Uterus (tissue), 4 donors: Measurements from ENCODE around the gene CEP85L. TPM values are rescaled to one million over a fixed set of nuclear protein-coding genes. Genes with fewer than 3 reads are reported as not detected.

Experiments
- DNase-seq, 2 donors: peaks; one replicate each; pipeline ENCODE4 v3.0.0-alpha.2; 2019 to 2020
- H3K27ac ChIP-seq, 2 donors: fragments of 200-600 bp; sonication (generic); 1 replicate in 1 of 2; 2 replicates in 1 of 2; pipeline ENCODE4 v1.5.1; 2016 to 2018
- H3K27me3 ChIP-seq, 2 donors: fragments of 200-600 bp; sonication (generic); one replicate each; pipeline ENCODE4 v1.5.1; 2018 to 2019; ENCODE audit warnings: control low read depth in 1 of 2
- H3K36me3 ChIP-seq, 2 donors: fragments of 200-600 bp; sonication (generic); one replicate each; pipeline ENCODE4 v1.5.1; 2019; ENCODE audit warnings: control low read depth in 1 of 2
- H3K4me1 ChIP-seq, 2 donors: fragments of 200-600 bp; sonication (generic); one replicate each; pipeline ENCODE4 v1.5.1; 2018 to 2019; ENCODE audit warnings: control low read depth in 1 of 2
- H3K4me3 ChIP-seq, 2 donors: fragments of 200-600 bp; sonication (generic); 1 replicate in 1 of 2; 2 replicates in 1 of 2; pipeline ENCODE4 v1.5.1; 2018 to 2019; ENCODE audit warnings: mild to moderate bottlenecking in 1 of 2
- H3K9me3 ChIP-seq, 2 donors: fragments of 200-600 bp; sonication (generic); one replicate each; pipeline ENCODE4 v1.5.1; 2019; ENCODE audit warnings: control low read depth in 1 of 2
- POLR2A ChIP-seq, 2 donors: fragments of 450-650 bp; IDR thresholded peaks; one replicate each; pipeline ENCODE4 v1.6.1; 2016; ENCODE audit warnings: antibody characterized with exemption in 2 of 2, mild to moderate bottlenecking in 1 of 2, moderate library complexity in 1 of 2
- intact Hi-C: fragments of 100-400 bp; cut with DNase I; formaldehyde crosslinking; loops from one replicate; pipeline ENCODE4 v1.15.1; 2023; ENCODE audit warnings: low total_unique reads
- total RNA-seq, 4 donors: library from RNA; depleted of rRNA in 3 of 4; stranded (reverse); fragments of >200 nt in 3 of 4; gene quantifications; one replicate each; pipeline versions ENCODE4 v1.1.0 to v1.2.4, GENCODE V29; 2014 to 2023
- TF ChIP-seq, protein P1 (sequence below), 4 experiments: fragments of 200-600 bp in 2 of 4; fragments of 450-650 bp in 2 of 4; sonication (generic) in 2 of 4; IDR thresholded peaks; one replicate each; pipeline ENCODE4 v1.5.1; 2016 to 2019; ENCODE audit warnings: antibody characterized with exemption in 4 of 4, mild to moderate bottlenecking in 2 of 4, moderate library complexity in 1 of 4
- donor health status: DM: yes; HTN: yes; CAD: no.

Gene CEP85L
- total RNA-seq, 4 donors from 2014 or later, result 32.7 to 968 (median 64.4) TPM

DNA sequence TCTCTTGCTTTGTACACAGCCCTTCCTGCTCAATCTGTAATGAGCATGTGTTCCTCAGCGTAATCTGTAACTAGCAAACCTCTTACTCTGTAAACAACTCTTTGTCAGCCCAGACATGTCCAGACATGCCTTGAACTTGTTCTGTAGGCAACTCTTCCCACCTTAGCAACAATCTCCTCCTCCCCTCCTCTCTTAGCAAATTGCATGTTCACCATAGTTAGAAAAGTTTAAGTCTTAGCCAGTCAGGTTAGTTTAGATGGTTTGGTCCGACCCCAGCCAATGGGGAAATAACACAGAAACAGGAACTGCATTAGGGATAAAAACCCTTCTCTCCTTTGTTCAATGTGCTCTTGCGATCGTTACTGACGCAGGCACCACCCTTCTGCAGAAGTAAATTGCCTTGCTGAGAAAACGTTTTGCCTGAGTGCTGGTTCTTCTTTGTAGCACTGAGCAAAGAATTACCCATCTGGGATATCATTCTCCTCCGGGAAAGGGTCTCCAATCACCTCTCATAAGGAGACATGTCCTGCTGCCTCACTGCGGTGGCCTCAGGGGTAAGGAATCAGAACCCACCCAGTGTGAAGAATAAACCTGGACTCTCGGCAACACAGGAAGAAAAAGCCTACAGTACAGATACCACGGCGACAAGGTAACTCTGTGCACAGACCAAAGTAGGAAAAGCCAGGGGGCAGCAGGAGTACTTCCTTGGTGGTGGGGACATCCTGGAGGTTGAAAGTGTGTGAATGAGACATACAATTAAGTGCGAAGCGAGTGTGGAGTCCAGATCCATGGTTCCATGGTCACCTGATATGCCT lies 77.1 kb downstream of the CEP85L start:
- H3K36me3 ChIP-seq, result no peaks in the 10 kb centered on the region
- no peak overlapping the region for H3K4me3 ChIP-seq
- DNase-seq, result no peak
- TF ChIP-seq, protein P1, sequence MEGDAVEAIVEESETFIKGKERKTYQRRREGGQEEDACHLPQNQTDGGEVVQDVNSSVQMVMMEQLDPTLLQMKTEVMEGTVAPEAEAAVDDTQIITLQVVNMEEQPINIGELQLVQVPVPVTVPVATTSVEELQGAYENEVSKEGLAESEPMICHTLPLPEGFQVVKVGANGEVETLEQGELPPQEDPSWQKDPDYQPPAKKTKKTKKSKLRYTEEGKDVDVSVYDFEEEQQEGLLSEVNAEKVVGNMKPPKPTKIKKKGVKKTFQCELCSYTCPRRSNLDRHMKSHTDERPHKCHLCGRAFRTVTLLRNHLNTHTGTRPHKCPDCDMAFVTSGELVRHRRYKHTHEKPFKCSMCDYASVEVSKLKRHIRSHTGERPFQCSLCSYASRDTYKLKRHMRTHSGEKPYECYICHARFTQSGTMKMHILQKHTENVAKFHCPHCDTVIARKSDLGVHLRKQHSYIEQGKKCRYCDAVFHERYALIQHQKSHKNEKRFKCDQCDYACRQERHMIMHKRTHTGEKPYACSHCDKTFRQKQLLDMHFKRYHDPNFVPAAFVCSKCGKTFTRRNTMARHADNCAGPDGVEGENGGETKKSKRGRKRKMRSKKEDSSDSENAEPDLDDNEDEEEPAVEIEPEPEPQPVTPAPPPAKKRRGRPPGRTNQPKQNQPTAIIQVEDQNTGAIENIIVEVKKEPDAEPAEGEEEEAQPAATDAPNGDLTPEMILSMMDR (IDR thresholded peaks at IDR 0.05), result no peak
- TF ChIP-seq POLR2A (IDR thresholded peaks at IDR 0.05), result no peak
- intact Hi-C loops, result no loop called here
- no peaks in the 10 kb centered on the region for H3K27me3 ChIP-seq
- H3K27ac ChIP-seq, result no peak overlapping the region
- H3K4me1 ChIP-seq, result no peaks in the 10 kb centered on the region
- peaks cover 0 to 19% of the 10 kb centered on the region in 2 donors for H3K9me3 ChIP-seq

DNA sequence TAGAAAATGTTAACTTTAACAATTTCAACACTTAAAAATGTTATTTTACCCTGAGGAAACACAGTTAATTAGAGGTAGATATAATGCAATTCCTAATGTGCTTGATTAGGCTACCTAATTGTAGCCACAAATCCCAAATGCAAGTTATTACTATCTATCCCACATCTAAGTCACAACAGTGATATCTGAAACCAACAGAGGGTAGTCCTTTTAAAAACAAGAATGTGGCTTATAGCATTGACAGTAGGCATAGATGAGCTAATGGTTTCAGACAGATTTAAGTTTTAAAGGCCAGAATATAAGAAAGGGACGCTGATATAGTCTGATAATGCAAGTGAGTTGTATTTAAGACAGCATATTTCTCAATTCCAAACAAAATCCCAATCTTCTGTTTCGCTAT lies 80.3 kb downstream of the CEP85L start:
- intact Hi-C loops, result no loop called here
- Histone ChIP-seq H3K4me1 (no peaks in the 10 kb centered on the region), H3K4me3 (no peak overlapping the region), H3K36me3 (no peaks in the 10 kb centered on the region), H3K27ac (no peak overlapping the region), H3K9me3 (peaks cover 0 to 9% of the 10 kb centered on the region in 2 donors), H3K27me3 (no peaks in the 10 kb centered on the region)
- TF ChIP-seq, protein P1 (IDR thresholded peaks at IDR 0.05), result no peak
- TF ChIP-seq POLR2A (IDR thresholded peaks at IDR 0.05), result no peak
- DNase-seq, result no peak

DNA sequence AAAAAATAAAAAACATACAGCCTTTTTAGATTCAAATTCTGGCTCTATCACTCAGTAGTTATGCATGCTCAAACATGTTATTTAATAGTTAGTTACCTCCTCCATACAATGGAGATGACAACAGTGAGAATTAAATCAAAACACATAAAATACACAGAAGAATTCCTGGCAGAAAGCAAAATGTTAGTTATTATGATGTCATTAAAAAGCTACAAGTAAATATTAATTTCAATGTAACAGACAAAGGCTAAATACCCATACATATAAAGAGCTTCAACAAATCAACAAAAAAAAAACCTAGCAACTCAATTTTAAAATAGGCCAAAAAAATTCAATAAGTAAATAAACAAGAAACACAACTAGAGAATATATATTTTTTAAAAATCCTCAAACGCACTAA lies 81.9 kb downstream of the CEP85L start:
- Histone ChIP-seq H3K27me3 (no peaks in the 10 kb centered on the region), H3K9me3 (peaks cover 0 to 6% of the 10 kb centered on the region in 2 donors), H3K4me3 (no peak overlapping the region), H3K36me3 (no peaks in the 10 kb centered on the region), H3K27ac (no peak overlapping the region), H3K4me1 (no peaks in the 10 kb centered on the region)
- no peak for TF ChIP-seq POLR2A (IDR thresholded peaks at IDR 0.05)
- TF ChIP-seq, protein P1 (IDR thresholded peaks at IDR 0.05), result no peak
- intact Hi-C loops, result no loop called here
- no peak for DNase-seq

DNA sequence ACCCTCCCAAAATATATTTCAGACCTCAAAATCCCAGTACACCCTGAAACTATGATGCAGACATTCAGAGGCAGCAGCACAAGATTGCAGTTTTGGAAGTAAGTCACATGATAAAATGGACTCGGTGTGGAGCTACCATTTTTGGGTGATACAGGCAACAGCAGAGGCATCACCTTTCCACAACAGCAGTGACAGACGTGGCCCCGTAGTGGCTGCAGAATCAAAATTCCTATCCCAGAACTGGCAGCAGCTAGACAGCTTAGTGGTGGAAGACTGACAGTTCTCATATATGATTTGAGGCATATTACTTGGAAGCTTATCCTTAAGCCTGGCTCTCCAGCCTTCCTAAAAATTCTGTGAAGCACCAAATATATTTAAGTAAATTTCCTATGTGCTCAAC lies 83.4 kb downstream of the CEP85L start:
- Histone ChIP-seq H3K36me3 (no peaks in the 10 kb centered on the region), H3K27ac (no peak overlapping the region), H3K4me1 (no peaks in the 10 kb centered on the region), H3K27me3 (no peaks in the 10 kb centered on the region), H3K9me3 (no peaks in the 10 kb centered on the region), H3K4me3 (no peak overlapping the region)
- TF ChIP-seq, protein P1 (IDR thresholded peaks at IDR 0.05), result no peak
- no peak for TF ChIP-seq POLR2A (IDR thresholded peaks at IDR 0.05)
- no peak for DNase-seq
- intact Hi-C loops, result no loop called here

DNA sequence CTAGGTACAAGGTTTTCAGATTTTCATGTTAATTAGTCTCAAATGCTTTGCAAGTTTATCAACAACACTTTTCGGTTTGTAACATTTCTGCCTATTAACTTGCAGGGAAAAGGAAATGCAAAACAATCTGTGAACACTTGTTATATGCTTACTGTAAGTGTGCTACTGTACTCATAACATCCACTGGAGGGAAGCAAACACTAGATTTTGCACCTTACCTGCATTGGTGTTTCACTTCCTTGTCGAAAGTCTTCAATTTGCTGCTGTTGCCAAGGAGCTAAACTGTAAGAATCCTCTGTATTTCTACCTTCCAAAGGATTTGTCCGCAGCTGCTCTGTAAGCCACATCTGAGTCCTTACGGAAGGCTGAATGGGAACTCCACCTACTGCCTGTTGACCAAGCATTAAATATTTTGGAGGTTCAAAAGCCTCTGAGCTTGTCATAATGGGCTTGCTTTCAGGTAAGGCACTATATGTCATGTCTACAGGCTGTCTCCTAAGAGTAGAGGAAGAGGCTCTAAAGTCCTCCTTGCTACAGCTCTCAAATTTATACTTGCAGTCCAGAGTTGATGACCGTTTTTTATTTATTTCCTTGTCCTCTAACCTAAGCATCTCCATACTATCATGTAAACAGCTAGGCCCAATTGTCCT lies 86.0 kb downstream of the CEP85L start:
- TF ChIP-seq, protein P1 (IDR thresholded peaks at IDR 0.05), result peak in 1 of 4 experiments; percentile 28
- no peak for TF ChIP-seq POLR2A (IDR thresholded peaks at IDR 0.05)
- no peak for DNase-seq
- Histone ChIP-seq H3K4me1 (no peaks in the 10 kb centered on the region), H3K4me3 (no peak overlapping the region), H3K9me3 (no peaks in the 10 kb centered on the region), H3K36me3 (no peaks in the 10 kb centered on the region), H3K27me3 (no peaks in the 10 kb centered on the region), H3K27ac (no peak overlapping the region)
- intact Hi-C loops, result no loop called here
